Tibial nerve (tissue), 4 donors: ENCODE results near the gene DCLK2. TPM values are rescaled to one million over a fixed set of nuclear protein-coding genes. Genes with fewer than 3 reads are reported as not detected.

Experiments
- DNase-seq, 2 donors: peaks; one replicate each; pipeline ENCODE4 v3.0.0-alpha.2; 2019; ENCODE audit warnings: low spot score in 2 of 2
- H3K27ac ChIP-seq, 4 donors: fragments of 200-600 bp; sonication (generic) in 3 of 4; one replicate each; pipeline ENCODE4 v1.5.1; 2017 to 2019; ENCODE audit warnings: mild to moderate bottlenecking in 1 of 4
- H3K27me3 ChIP-seq, 2 donors: fragments of 200-600 bp; sonication (generic) in 1 of 2; one replicate each; pipeline versions ENCODE4 v1.5.1 to v1.6.0; 2017 to 2019
- H3K36me3 ChIP-seq, 3 donors: fragments of 200-600 bp; sonication (generic); one replicate each; pipeline ENCODE4 v1.5.1; 2018 to 2019
- H3K4me1 ChIP-seq, 4 donors: fragments of 200-600 bp; sonication (generic) in 3 of 4; one replicate each; pipeline ENCODE4 v1.5.1; 2017 to 2019
- H3K4me3 ChIP-seq, 4 donors: fragments of 200-600 bp; sonication (generic) in 3 of 4; one replicate each; pipeline ENCODE4 v1.5.1; 2017 to 2019; ENCODE audit warnings: mild to moderate bottlenecking in 1 of 4, moderate library complexity in 1 of 4
- H3K9me3 ChIP-seq, 4 donors: fragments of 200-600 bp; sonication (generic) in 3 of 4; one replicate each; pipeline ENCODE4 v1.5.1; 2017 to 2019
- CTCF ChIP-seq, 5 experiments: fragments of 200-600 bp in 3 of 5; fragments of 450-650 bp in 2 of 5; sonication (generic) in 3 of 5; IDR thresholded peaks; one replicate each; pipeline ENCODE4 v1.5.1; 2016 to 2019; ENCODE audit warnings: antibody characterized with exemption in 5 of 5, mild to moderate bottlenecking in 3 of 5, moderate library complexity in 2 of 5
- EP300 ChIP-seq, 2 donors: sonication (generic); formaldehyde crosslinking; IDR thresholded peaks; one replicate each; pipeline ENCODE4 v1.6.1; 2017; ENCODE audit warnings: antibody characterized with exemption in 2 of 2, mild to moderate bottlenecking in 1 of 2
- POLR2A ChIP-seq, 2 donors: fragments of 450-650 bp; IDR thresholded peaks; one replicate each; pipeline ENCODE4 v1.6.1; 2017; ENCODE audit warnings: antibody characterized with exemption in 2 of 2, mild to moderate bottlenecking in 2 of 2, moderate library complexity in 2 of 2
- WGBS, 2 donors: methylation state at CpG; one replicate each; pipeline ENCODE4 v1.1.5; 2018; 5-methylcytosine and 5-hydroxymethylcytosine counted together
- total RNA-seq, 4 donors: library from RNA; depleted of rRNA; stranded (reverse); fragments of >200 nt; gene quantifications; one replicate each; pipeline ENCODE4 v1.1.0, GENCODE V29; 2016

The DCLK2 gene
- total RNA-seq, 4 donors from 2014 or later = 9.8 to 15.6 (median 10.7) TPM

DNA sequence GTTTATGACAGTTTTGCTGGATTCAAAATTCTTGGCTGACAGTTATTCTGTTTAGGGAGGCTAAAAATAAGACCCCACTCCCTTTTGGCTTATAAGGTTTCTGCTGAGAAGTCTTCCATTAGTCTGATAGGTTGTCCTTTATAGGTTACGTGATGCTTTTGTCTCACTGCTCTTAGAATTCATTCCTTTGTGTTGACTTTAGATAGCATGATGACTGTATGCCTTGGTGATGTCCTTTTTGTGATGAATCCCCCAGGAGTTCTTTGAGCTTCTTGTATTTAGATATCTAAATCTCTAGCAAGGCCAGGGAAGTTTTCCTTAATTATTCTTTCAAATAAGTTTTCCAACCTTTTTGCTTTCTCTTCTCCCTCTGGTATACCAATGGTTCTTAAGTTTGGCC, 36.4 kb downstream of the DCLK2 start:
- WGBS, 2 donors = 89 to 98% methylated on average over 1 of the region's 1 CpG

DNA sequence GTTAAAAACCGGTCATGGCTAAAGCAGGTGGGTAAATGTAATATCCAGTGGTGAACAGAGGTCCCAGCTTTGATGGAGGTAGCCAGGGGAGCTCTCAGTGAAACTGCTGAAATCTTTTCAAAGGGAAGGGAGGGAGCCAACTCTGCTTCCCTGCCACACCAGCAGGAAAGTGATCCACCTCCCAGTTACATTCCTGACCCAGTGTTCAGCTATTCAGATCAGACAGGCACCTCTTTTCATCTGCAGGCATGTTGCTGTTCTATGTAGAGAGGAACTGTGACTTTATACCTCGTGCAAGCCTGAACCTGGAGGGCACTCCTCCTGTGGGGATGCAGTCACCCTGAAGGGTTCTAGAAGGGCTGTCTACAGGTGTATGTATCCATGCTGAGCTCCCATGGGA, 37.6 kb downstream of the DCLK2 start:
- peaks cover 0 to 30% (median 7%) of the 10 kb centered on the region in 4 donors for H3K9me3 ChIP-seq
- H3K36me3 ChIP-seq = no peaks in the 10 kb centered on the region
- H3K4me3 ChIP-seq = no peak overlapping the region
- 61 to 82% methylated on average over 1 to 2 of the region's 2 CpGs for WGBS, 2 donors
- no peak for DNase-seq
- no peak overlapping the region for H3K27ac ChIP-seq
- no peaks in the 10 kb centered on the region for H3K27me3 ChIP-seq
- H3K4me1 ChIP-seq = peaks cover 0 to 19% (median 3%) of the 10 kb centered on the region in 4 donors
- TF ChIP-seq EP300 (IDR thresholded peaks at IDR 0.05) = no peak
- no peak for TF ChIP-seq CTCF (IDR thresholded peaks at IDR 0.05)
- TF ChIP-seq POLR2A (IDR thresholded peaks at IDR 0.05) = no peak

More for the DNA sequence above, 36.4 kb downstream of the DCLK2 start:
- DNase-seq = no peak
- no peaks in the 10 kb centered on the region for H3K36me3 ChIP-seq
- no peak overlapping the region for H3K4me3 ChIP-seq
- no peak overlapping the region for H3K27ac ChIP-seq
- H3K4me1 ChIP-seq = peaks cover 0 to 14% (median 3%) of the 10 kb centered on the region in 4 donors
- peaks cover 0 to 34% (median 7%) of the 10 kb centered on the region in 4 donors for H3K9me3 ChIP-seq
- no peaks in the 10 kb centered on the region for H3K27me3 ChIP-seq
- TF ChIP-seq CTCF (IDR thresholded peaks at IDR 0.05) (no peak), POLR2A (IDR thresholded peaks at IDR 0.05) (no peak), EP300 (IDR thresholded peaks at IDR 0.05) (no peak)

DNA sequence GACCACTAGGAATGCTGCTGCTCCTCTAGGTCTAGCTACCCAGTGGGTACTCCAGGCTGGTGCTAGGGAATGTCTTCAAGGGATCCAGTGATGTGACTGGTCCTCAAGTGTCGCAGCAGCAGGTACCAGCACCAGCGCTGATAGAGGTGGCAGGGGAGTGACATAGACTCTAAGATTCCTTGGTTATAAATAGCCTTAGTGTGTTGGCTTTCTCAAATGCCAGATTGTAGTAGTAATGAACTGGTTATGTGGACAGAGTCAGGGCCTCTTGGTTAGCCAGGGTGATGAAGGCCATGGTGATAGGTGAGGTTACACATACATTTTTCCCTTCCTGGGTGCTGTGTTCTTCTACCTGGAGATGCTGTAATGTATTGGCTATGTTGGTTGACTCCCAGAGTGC, 38.3 kb downstream of the DCLK2 start:
- Histone ChIP-seq H3K4me3 (no peak overlapping the region), H3K27me3 (no peaks in the 10 kb centered on the region), H3K4me1 (peaks cover 0 to 19% (median 3%) of the 10 kb centered on the region in 4 donors), H3K9me3 (peaks cover 0 to 33% (median 7%) of the 10 kb centered on the region in 4 donors), H3K36me3 (peaks cover 0 to 2% (median 0%) of the 10 kb centered on the region in 3 donors), H3K27ac (no peak overlapping the region)
- 84 to 94% methylated on average over 2 of the region's 2 CpGs for WGBS, 2 donors
- DNase-seq = no peak
- TF ChIP-seq CTCF (IDR thresholded peaks at IDR 0.05) (no peak), POLR2A (IDR thresholded peaks at IDR 0.05) (no peak), EP300 (IDR thresholded peaks at IDR 0.05) (no peak)

- Histone ChIP-seq H3K27me3 (no peaks in the 10 kb centered on the region), H3K4me1 (peaks cover 0 to 19% (median 3%) of the 10 kb centered on the region in 4 donors), H3K9me3 (peaks cover 0 to 33% (median 7%) of the 10 kb centered on the region in 4 donors), H3K36me3 (peaks cover 0 to 8% (median 0%) of the 10 kb centered on the region in 3 donors), H3K4me3 (no peak overlapping the region), H3K27ac (peak overlapping the region in 1 of 4 donors; percentile 17)
- no peak for DNase-seq
- whole genome bisulfite sequencing, 2 donors = 68 to 71% methylated on average over 3 of the region's 3 CpGs
- TF ChIP-seq CTCF (IDR thresholded peaks at IDR 0.05) (no peak), POLR2A (IDR thresholded peaks at IDR 0.05) (no peak), EP300 (IDR thresholded peaks at IDR 0.05) (no peak)
These were observed 38.8 kb downstream of the DCLK2 start for GRCh38 chr4:150117094-150117493.

DNA sequence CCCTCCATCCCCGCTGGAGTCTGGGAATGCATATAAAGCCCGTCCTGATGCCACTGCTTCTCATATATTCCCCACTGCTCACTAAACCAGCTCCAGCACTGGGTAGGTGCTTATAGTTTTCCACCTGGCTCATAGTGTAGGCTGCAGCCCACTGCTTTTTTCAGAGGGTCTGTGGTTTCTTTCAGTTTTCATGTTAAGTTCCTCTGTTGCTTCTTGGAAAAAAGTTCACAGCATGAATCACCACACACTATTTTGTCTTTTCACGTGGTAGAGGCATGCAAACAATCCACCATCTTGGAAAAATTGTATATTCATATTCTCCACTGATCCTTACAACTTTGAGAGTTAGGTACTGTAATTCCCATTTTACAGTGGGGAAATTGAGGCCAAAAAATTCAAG, 39.4 kb downstream of the DCLK2 start:
- H3K27me3 ChIP-seq = no peaks in the 10 kb centered on the region
- no peak for DNase-seq
- H3K4me1 ChIP-seq = peaks cover 0 to 19% (median 3%) of the 10 kb centered on the region in 4 donors
- H3K27ac ChIP-seq = peak overlapping the region in 1 of 4 donors; percentile 17
- peaks cover 0 to 11% (median 0%) of the 10 kb centered on the region in 3 donors for H3K36me3 ChIP-seq
- WGBS, 2 donors = 70 to 76% methylated on average over 3 of the region's 3 CpGs
- H3K9me3 ChIP-seq = peaks cover 0 to 31% (median 7%) of the 10 kb centered on the region in 4 donors
- H3K4me3 ChIP-seq = no peak overlapping the region
- TF ChIP-seq POLR2A (IDR thresholded peaks at IDR 0.05) (no peak), CTCF (IDR thresholded peaks at IDR 0.05) (no peak), EP300 (IDR thresholded peaks at IDR 0.05) (no peak)
